BE2C (cell line): ENCODE results near the gene KCND3.

Experiments
- DNase-seq: peaks from one replicate; pipeline ENCODE4 v3.0.0-alpha.2; 2020
- H3K27me3 ChIP-seq: fragments of 250-450 bp; sonication (Bioruptor Pico); 2 replicates; pipeline ENCODE4 v1.5.1; 2020; ENCODE audit warnings: mild to moderate bottlenecking
- H3K36me3 ChIP-seq: fragments of 250-450 bp; sonication (Bioruptor Pico); 2 replicates; pipeline ENCODE4 v1.5.1; 2020; ENCODE audit warnings: mild to moderate bottlenecking
- H3K4me1 ChIP-seq: fragments of 250-450 bp; sonication (Bioruptor Pico); 2 replicates; pipeline ENCODE4 v1.5.1; 2020
- H3K4me3 ChIP-seq: 2 replicates; pipeline ENCODE4 v1.5.1; 2011; ENCODE audit warnings: low read depth, low read length
- H3K9me3 ChIP-seq: fragments of 250-450 bp; sonication (Bioruptor Pico); 2 replicates; pipeline ENCODE4 v1.5.1; 2020
- TF ChIP-seq, protein P1 (sequence below): IDR thresholded peaks from 2 replicates; pipeline ENCODE4 v1.5.1; 2012; ENCODE audit warnings: mild to moderate bottlenecking, low read depth, low read length

Gene KCND3

DNA sequence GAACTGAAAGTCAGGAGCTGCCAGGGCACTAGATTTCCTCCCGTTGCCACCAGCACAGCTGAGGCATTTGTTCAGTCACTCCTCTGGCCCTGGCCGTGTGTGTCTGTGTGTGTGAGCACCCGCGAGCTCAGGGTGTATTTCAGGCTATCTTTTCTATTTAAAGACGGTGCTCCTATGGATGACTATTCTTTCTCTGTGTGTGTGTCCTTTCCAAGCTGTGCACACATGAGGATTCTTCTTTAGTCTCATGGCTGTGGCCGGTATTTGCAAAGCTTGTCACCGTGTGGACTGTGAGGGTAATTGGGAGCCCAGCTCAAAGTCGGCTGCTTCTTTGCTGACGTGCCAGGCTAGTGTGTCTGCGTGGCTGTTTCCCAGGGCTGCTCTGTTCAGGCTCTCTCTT is 3.0 kb upstream of the KCND3 start:
- no peak overlapping the region for H3K4me3 ChIP-seq
- peaks cover 62% of the 10 kb centered on the region for H3K27me3 ChIP-seq
- DNase-seq: no peak
- no peaks in the 10 kb centered on the region for H3K4me1 ChIP-seq
- no peaks in the 10 kb centered on the region for H3K36me3 ChIP-seq
- no peaks in the 10 kb centered on the region for H3K9me3 ChIP-seq
- TF ChIP-seq, protein P1, sequence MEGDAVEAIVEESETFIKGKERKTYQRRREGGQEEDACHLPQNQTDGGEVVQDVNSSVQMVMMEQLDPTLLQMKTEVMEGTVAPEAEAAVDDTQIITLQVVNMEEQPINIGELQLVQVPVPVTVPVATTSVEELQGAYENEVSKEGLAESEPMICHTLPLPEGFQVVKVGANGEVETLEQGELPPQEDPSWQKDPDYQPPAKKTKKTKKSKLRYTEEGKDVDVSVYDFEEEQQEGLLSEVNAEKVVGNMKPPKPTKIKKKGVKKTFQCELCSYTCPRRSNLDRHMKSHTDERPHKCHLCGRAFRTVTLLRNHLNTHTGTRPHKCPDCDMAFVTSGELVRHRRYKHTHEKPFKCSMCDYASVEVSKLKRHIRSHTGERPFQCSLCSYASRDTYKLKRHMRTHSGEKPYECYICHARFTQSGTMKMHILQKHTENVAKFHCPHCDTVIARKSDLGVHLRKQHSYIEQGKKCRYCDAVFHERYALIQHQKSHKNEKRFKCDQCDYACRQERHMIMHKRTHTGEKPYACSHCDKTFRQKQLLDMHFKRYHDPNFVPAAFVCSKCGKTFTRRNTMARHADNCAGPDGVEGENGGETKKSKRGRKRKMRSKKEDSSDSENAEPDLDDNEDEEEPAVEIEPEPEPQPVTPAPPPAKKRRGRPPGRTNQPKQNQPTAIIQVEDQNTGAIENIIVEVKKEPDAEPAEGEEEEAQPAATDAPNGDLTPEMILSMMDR: no peak

DNA sequence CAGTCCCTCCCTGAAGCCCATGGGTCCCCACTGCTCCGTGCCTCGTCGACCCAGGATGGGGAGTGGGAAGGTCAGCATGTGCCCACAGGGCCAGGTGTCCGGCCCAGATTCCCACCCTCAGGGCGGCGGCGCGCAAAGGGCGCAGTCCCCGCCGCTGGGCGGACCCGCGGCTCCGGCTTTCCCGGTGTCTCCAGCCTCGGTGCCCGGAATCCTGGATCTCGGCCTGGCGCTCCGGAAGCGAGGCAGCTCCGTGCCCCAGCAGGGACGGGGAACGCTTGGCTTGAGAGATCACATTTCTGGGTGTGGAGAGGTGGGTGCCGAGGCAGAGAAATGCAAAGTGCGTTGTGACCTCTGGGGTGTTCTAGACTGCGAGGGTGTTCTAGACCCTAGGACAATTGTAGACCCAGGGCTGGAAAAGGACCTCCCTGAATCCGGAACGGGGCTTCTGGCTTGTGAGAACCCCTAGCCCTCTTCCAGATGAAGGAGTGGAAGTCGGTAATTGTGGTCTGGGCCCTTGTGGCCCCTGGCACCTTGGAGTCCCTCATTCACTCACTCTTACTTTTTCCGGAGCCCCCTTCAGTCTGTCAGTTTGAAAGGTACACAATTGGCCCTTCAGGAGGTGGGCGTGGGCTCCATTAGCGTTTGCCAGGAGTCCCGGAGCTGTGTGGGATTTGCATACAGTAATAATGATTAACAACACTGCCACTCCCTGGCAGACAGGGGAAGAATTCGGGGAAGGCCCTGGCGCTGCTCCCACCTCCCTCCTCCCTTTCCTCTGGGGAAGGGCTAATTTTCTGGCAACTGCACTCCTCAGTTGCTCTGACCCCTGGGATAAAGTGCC is 1.6 kb upstream of the KCND3 start:
- TF ChIP-seq, protein P1: peak; percentile 56
- H3K27me3 ChIP-seq: peaks cover 67% of the 10 kb centered on the region
- peak; percentile 55 for DNase-seq
- no peaks in the 10 kb centered on the region for H3K4me1 ChIP-seq
- peak overlapping the region; percentile 46 for H3K4me3 ChIP-seq
- H3K36me3 ChIP-seq: no peaks in the 10 kb centered on the region
- H3K9me3 ChIP-seq: no peaks in the 10 kb centered on the region

DNA sequence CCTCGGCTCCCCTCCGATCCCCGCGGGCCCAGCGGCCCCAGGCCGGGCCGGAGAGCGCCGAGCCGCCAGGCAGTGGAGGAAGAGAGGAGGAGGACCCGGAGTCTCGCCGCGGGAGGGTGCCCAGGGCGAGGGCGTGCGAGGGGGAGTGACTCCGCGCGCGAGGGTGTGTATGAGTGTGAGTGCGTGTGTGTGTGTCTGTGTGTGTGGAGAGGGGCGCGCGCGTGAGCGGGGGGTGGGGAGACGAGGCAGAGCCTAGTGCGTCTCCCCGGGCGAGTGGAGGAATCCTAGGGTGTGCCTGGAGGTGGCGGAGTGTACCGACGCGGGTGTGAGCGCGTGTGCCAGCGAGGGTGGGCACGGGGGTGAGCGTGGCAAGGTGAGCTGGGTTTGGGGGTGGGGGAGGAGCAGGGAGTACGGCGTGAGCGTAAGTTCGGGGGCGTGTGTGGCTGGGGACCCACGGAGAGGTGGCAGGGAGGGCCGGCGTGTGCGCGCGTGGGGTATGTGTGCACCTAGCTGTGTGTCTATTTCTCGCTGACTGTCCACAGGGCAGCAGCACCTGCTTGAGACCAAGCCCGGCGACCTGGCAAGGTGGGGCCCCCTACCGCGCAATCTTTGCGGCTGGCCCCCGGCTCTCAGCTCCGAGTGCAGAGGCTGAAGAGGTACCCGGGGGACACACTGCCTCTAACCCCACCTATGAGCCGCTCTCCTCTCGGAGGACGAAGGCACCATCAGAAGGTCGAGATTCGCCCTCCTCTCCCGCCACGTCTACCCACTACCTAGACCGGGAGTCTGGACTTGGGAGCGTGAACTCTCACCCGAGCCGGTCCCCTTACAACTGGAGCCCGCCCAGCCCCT is 784 bp upstream of the KCND3 start:
- Histone ChIP-seq H3K4me3 (peak overlapping the region; percentile 46), H3K9me3 (no peaks in the 10 kb centered on the region), H3K27me3 (peaks cover 71% of the 10 kb centered on the region), H3K4me1 (no peaks in the 10 kb centered on the region), H3K36me3 (no peaks in the 10 kb centered on the region)
- TF ChIP-seq, protein P1: no peak
- DNase-seq: no peak

DNA sequence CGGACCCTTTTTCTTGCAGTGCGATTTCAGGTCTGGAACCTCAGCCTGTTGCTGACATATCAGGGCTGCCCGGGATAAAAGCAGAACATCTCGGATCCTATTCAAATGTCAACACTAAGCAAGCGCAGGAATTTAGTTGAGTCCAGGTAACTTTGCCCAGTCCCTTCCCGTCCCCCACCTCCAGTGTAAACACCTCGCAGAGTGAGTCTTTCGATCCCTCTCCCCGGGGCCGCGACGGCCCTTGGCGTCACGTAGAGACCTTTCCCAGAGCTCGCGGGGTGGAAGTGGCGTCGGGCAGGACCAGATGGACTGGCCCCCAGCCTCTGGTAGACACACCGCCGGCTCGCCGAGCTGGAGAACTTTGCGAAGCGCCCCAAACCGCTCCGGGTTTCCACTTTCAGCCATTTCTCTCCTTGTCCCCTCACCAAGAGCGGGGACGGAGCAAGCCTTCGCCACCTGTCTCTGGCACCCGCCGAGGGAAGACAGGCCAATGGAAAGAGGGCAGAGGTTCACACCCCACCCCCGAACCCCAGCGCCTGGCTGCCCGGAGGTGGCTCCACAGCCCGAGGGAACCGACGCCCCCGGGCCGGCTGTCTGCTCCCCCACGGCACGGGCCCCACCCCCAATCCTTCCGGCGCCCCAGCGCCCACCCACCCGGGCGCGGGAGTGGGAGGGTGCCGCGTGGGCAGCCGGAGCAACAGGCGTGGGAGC is 570 bp downstream of the KCND3 start:
- H3K9me3 ChIP-seq: no peaks in the 10 kb centered on the region
- no peak for DNase-seq
- peak overlapping the region; percentile 36 for H3K4me3 ChIP-seq
- no peaks in the 10 kb centered on the region for H3K4me1 ChIP-seq
- peaks cover 63% of the 10 kb centered on the region for H3K27me3 ChIP-seq
- H3K36me3 ChIP-seq: no peaks in the 10 kb centered on the region
- TF ChIP-seq, protein P1: no peak

DNA sequence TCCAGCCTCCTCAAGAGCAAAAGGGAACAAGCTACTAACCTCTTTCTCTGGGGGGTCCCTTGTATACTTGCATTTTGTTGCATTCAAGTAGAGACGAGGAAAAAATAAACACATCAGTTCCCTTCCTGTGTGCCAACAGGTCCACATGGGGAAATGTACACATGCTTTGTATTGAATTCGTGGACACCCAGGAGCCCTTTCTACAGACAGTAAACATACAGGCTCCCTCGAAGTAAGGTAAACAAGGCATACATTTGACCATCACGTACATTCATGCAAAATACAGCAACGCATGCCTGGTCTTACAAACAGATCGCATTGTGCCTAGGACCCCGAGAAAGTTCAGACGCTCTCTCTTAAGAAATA is 1.1 kb downstream of the KCND3 start:
- H3K9me3 ChIP-seq: no peaks in the 10 kb centered on the region
- H3K4me3 ChIP-seq: no peak overlapping the region
- no peaks in the 10 kb centered on the region for H3K4me1 ChIP-seq
- peaks cover 63% of the 10 kb centered on the region for H3K27me3 ChIP-seq
- H3K36me3 ChIP-seq: no peaks in the 10 kb centered on the region
- TF ChIP-seq, protein P1: no peak
- DNase-seq: no peak
